ENCODE results near the gene ASAP2.

The ASAP2 gene

DNA sequence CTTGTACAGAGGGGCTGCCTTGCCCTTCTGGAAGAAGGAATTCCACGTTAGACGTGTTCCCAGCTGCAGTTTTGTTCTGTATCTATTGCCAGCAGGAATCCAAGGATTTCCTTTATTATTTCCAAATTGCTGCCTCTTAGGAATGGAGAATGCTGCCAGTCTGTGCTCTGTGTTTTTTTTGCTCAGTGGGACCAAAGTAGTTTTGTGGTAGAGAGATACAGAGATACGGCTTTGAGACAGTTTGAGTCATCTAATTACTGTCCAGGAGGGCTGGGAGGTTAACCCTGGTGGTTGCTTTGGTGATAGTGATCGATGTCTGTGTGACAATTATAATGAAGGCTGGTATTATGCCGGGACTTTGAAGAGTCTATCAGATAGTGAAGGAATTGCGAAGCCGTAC, 26.3 kb downstream of the ASAP2 start:
- DNase-seq: no peak

DNA sequence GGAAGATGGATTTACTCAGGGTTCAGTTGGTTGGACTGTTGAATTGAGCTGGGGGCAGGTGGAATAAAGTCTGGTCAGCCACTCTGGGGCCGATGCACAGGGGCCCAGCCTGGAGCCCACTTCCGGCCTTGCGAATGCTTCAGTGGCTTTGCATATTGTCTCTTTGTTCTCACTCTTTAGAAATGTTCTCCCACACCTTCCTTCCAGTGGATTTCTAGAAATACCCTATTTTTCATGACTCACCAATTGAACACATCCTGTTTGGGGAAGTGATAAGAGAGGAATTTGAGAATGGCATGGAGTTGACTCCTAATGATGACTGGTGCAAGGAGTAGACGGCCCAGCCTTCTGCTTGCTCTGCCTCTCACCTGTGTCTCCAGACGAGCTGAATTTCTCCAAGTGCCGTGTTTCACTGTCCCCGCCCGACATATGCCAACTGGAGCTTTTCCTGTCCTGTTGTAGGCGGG, 28.1 kb downstream of the ASAP2 start:
- no peak for DNase-seq

DNA sequence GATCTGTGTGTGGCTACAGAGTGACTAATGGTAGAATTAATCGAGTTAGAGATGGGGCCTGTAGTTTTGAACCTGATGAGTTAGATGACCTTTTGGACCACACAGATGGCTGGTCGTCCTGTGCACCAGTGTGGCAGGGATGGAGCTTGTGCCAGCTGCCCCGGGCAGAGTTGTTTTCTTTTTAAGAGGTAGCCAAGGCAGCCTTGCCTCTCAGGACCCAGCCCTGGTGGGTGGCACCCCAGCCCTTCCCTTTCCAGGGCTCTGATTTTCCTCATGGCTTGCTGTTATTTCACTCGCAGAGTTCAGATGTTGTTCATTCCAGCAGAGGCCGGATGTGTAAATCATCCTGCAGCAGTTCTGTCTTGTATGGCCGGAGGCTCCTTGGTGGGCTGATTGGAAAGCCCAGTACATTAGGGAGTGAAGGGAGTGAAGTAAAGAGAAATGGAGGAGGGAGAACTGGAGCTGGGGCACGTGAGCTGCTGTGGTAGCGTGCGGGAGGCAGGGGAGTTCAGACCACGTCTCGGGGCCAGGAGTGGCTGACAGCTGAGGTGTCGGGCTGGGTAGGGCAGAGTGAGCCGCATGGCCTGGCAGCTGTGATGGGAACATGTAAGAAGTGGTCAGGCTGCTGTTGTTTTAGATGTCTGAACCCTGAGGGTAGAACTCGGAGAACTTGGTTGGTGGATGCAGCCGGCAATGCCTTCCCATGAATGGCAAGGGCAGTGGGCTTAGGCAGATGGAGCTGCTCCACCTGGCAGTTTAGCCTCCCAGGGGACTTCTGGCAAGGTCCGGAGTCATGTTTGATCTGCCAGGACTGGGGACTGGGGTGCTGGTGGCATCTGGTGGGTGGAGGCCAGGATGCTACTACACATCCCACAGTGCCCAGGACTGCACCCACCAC, 28.8 kb downstream of the ASAP2 start:
- no peak for DNase-seq

DNA sequence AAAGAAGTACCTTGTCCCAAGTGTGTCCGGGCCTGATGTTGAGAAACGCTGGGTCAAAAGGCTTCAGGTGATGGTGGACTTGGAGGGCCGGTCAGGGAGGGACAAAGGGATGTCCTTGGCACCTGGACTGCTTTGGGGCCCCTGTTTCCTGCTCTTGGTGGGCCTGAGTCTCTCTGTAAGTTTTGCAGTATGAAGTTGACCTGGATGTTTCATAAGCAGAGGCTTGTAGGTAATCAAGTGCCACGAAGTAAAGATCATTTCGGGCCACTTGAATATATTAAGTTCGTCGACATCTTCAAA, 29.4 kb downstream of the ASAP2 start:
- no peak for DNase-seq

DNA sequence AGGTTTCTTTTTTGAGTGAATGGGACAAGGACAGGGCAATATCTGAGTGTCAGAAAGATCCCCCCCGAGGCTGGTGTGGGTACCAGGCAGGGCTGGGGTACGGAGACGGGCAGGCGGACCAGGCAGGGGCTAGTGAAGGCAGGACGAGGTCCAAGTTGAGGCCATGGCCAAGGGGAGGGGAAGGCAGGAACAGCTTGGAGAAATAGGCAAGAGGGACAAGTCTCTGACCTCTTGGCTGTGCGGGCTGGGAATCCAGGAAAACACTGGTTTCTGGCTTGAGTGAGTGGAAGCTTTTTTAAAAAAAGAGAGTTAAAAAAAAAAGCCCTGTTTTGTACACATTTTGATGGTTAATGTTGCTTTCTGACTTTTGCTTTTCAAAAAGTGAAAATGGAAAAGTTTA, 30.3 kb downstream of the ASAP2 start:
- no peak for DNase-seq

DNA sequence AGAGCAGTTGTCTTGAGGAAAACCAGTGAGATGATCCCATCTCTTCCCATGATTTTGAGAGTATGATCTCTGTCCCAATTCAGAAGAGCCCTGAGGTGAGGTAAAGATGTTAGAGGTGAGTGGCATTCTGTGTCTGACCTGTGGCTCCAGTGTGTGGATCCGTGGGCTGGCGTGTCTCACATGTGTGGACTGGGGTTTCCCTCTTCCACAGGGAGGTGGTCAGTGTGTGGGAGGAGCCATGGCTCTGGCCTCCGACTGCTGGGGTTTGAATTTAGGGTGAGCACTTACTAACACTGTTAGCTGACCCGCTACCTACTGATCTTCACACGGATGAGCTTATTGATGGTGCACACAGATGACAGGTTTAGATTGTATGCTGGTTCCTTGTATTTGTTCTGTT, 31.2 kb downstream of the ASAP2 start:
- no peak for DNase-seq

DNA sequence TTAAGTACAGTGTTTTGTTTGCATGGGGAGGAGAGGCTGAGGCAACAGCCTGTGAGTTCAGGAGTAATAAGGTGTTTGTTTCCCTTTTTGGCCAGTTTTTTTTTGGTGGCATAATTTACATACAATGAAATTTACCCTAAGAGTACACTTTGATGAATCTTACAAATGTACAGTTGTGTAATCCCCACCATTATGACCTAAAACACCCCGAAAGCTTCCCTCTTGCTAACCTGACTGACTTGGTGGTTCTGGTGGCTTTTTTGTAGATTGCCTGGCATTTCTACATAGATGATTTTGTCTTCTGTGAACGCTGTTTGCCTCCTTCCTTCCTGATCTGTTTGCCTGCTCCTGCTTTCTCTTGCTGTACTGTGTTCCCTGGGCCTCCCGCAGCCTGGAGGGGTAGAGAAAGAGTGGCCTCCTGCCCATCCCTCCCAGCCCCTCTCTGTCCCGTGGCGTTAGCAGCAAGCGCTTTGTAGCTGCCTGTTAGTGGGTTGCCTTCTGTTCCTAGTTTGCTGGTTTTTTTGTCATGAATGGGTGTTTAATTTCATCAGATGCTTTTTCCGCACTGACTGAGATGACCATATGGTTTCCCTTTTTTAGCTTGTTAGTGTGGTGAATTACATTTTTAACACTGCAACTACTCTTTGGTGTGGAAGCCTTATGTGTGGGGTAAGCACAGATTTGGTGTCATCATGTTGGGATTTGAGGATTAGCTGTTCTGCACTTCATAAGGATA, 32.1 kb downstream of the ASAP2 start:
- no peak for DNase-seq

DNA sequence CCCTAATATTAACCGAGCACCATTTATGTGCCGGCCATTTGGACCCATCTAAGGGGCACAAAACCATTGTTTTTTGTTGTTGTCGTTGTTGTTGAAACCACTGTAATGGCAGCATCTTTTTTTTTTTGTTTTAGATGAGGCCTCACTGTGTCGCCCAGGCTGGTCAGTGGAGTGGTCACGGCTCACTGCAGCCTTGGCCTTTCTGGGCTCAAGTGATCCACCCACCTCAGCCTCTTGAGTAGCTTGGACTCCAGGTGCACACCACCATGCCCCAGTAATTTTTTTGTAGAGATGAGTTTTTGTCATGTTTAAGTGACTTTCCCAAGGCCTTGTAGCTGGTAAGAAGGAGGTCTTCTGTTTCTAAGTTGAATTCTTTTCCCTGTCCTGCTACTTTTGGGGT, 33.0 kb downstream of the ASAP2 start:
- DNase-seq: no peak

DNA sequence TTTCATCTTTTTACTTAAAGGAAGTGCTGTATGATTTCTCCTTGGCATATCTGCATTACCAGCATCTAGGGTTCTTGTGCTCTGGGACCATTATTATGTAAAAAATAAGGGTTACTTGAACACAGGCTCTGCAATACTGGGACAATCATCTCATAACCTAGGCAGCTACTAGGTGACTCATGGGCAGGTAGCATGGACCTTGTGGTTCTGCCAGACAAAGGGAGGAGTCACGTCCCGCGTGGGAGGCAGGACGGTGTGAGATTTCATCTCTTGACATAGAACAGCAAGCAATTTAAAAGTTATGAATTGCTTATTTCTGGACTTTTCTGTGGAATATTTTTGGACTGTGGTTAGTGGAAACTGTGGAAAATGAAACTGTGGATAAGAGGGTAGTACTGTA, 34.1 kb downstream of the ASAP2 start:
- DNase-seq: no peak

DNA sequence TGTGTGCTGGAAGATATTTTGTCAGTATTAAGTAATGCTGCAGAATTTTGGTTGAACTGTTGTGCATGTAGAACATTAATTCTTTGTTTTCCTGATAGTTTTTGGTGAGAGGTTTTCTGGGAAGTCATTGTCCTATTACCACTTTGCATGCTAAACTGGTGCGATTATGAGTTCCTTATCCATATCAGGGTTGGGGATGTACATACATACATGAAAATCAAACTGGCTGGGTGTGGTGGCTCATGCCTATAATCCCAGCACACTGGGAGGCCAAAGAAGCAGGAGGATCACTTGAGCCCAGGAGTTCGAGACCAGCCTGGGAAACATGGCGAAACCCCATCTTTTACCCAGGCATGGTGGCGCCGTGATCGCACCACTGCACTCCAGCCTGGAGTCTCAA, 34.6 kb downstream of the ASAP2 start:
- no peak for DNase-seq

DNA sequence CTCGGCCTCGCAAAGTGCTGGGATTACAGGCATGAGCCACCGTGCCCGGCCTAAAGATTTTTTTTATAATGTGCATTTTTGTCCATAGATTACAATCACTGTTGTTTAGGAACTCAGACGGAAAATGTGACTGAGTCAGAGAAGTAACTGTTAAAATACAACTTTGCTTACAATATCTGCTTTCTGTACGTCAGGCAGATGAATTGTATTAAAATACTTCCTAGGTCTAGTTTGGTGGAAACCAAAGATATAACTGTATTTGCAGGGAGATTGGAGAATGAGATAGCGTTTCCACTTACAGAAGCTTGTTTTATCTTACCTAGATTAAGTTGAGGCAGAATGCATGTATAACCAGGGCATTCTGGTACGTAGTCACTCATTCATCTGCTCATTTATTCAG, 36.7 kb downstream of the ASAP2 start:
- no peak for DNase-seq

DNA sequence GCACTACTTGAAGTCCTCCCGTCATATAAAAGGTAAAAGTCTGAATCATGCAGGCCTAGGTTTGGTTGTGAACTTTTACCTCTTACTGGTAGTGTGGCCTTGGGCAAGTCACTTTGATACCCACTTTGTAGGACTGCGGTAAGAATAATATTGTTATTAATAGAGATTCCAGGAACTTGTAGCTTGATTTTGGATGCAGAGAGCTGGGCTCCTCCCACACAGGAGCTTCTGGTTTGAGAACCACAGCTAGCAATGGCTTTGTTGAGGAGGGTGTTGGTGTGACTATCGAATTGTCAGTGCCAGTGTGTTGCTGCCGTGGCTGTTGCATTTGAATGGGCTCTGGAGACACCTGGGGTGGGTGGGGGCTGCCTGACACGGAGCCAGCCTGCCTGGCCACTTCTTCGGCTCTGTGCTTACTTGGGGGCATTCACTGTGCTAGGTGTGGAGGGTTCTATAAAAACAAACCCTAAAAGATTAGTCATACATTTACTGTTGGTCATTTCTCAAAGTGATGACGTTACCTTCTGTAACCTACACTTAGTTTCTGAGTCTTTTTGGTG, 38.5 kb downstream of the ASAP2 start:
- no peak for DNase-seq

DNA sequence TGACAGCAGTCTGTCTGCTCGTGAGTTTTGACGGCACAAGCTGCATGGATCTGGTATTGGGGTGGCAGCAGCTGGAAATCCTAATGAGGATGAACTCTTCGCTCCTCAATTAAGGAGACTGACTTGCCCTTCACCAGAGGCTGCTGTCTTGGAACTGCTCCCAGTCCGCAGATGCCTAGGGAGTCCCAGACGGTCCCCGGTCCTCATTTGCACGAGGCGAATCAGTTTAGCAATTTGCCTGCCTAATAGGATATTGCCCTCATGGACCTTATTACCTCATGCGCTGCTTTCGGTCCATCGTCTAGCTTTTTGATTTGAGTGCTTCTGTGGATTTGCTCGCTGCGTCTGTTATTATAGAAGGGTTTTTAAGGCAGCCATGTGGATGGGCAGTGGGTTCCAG, 40.6 kb downstream of the ASAP2 start:
- DNase-seq: no peak

DNA sequence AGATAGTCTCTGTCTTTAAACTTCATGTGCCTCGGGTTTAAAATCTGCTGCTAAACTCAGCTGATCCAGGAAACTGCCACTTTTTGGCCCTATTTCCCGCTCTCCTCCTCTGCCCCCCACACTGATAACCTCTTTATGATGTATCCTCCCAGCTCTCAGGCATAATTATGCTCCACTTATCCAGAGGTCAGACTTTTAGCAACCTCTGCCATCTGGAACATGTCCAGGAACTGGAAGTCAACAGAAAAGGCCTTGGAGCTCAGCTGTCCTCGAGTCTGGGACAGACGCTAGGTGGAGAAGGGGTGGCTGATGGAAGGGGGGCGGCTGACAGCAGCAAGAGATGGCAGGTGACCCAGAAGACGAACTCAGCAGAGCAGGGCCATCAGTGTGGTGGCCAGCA, 41.2 kb downstream of the ASAP2 start:
- DNase-seq: no peak

DNA sequence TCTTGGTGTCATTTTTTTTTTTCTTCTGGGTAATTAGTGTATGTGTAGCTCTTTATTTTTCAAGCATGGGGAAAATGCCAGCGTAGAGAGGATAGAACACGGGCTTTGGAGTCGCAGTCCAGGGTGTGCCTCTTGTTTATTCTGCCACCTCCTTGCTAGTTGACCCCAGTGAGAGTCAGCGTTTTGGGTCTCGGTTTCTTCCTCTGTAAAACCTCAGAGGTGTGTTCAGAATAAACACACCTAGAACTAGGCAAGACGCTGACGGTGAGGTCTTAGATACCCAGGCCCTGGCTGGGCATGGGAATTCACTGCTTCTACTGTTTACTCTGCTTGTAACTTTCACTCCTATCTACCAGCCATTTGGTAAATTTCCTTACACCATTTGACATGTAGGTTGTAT, 41.8 kb downstream of the ASAP2 start:
- no peak for DNase-seq

DNA sequence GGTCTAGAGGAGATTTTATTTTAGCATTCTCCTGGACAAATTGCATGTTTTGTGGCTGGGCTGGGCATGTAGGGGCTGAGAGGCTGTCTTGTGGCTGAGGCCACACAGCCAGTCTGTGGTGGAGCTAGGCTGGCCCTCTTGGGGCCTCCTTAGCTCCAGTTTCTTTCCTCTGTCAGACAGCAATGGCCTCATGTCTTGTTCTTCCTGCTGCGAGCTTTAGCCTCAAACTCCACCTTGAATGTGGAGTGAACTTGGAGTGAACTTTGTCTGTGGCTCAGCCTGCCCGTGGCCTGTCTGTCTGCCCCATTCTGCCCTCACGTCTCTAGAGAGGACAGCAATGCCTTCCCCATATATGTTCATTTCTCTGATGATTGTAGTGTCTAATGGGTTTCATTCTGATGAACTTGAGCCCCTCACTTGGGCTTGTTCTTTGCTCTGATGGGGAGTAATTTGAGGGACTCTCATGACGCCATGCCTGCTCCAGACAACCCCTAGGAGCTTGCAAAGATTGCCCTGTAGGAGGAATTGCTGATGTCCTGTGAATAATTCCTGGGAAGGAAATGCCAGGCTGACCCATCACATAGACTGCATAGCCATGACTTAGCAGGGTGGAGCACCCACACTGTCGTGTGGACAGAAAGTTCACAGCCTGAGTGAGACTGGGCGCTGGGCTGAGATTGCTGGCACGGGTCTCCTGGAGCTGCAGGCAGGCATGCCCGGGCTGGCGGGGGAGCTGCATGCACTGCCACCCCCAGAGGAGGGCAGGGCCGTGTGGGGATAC, 42.6 kb downstream of the ASAP2 start:
- DNase-seq: no peak

DNA sequence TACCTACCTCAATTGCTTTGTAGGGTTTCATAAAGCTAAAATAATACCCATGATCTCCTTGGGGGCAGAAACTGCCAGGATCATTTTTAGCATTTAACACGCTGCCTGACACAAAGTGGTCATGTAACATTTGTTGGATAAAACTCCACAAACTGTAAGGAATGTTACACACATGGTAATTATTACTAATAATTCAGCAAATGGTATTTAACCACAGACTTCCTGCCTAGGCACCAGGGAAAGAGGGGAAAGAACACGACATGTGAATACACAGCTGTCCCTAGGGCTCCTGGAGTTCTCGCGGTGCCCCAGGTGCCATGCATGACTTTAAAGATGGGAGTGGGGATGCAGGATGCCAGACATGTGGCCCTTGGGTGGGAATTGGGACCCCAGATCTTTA, 43.5 kb downstream of the ASAP2 start:
- DNase-seq: no peak

DNA sequence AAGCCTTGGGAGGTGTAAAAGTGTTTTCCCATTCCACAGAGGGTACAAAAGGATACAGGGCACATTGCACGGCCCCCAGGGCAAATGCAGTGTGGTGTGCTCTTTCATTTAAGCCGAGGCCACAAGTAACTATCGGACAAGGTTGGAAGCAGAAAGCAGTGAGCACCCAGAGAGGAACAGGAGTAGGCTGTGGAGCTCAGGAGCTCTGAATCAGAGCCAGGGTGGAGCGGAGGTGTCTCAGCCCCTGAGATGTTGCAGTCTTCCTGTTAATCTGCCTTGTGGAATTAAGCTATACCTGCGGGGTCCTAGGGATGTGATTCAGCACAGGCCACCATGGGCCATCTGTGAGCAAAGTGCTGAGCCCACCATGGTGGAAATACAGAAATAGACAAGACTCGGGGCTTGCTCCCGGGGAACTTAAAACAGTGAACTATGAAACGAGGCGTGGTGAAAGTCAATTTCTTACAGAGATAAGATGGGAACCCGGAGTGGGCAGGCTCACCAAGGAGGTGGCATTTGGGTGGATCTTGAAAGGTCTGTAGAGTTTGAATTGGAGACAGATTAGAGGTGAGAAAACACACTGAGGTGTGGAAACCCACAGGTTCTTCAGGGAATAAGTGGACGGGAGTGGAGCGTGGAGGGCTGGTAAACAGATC, 44.0 kb downstream of the ASAP2 start:
- no peak for DNase-seq

DNA sequence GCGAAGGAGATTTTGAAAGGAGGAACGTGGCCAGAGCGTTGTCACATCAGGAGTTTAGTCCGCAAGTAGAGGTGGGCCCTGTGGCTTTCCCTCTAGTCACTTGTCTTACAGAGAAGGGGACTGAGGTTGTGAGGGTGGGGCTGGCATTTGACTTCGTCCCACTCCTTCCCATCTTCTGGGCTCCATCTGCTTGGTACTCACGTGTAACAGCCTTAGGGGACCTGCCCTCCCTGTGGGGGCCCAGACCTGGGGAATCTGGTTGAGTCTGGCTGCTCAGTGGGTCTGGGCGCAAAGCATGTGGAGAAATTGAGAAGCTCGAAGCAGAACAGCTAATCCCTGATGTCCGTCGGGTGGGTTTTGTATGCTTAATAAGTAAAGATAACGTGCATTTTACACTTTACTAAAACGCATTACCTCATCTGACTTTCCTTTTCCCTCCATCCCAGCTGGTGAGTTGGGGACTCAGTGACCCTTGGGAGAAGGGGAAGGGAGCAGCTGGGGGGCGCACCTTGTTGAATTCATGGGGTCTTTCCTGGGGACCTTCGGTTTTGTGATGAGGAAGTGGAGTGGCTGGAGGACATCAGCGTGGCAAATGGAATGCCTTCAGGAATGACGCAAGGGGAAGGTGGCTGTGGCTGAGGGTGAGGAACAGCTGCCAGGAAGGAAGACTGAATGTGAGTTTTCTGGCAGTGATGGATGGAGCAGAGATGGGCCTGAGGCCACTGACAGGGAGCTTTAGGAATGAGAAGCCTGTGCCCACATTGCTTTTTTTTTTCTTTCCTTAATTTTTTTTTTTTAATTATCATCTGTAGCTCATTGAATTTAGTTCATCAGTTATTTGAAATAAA, 44.8 kb downstream of the ASAP2 start:
- DNase-seq: no peak

DNA sequence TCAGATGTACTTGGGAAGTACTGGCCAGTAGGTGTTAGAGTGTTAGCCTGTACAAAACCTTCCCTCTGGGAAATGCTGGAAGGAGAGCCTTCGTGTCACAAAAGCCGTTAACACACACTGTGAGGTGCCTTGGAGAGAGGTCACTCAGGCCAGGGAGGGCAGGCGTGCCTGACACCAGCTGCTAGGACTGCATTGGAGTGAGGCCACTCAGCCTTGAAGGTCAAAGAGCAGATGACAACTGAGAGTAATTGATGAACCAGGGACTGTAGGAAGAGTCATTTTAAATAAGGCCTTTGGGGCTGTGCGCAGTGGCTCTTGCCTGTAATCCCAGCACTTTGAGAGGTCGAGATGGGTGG, 45.4 kb downstream of the ASAP2 start:
- DNase-seq: no peak

DNA sequence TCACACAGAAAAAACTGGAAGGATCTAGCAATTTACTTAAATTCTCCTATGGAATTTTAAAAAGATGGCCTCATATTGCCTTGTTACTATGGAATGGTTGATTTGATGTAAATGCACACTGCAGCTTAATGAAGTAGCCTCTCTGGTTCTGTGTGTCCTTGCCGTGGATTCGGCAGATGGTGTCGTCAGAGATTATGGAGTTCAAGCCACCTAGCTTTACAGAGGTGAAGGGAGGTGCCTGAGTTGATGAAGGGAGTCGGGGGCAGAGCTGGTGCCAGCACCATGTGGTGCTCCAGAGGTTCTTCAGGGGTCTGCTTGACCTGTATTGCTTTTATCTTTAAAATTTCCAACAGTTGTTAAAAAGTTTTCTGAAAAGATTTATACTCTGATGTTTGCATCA, 48.8 kb downstream of the ASAP2 start:
- no peak for DNase-seq

DNA sequence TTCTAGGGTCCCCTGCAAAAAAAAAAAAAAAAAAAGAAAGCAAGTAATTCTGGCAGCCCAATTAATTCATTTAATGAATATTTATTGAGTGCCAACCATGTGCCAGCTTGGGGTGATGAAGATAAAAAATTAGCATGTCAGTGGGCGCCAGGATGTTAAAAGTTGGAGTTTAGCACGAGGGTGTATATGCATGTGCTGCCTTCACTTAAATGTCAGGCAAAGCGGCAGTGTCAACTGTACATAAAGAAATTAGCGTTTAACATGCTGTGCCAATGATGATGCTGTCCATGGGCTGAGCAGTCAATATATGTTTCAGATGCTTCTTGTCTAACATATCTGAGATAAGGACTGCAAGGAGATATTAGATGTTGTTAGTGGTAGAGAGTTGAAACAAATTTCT, 49.5 kb downstream of the ASAP2 start:
- DNase-seq: no peak
